GM19395 (cell line): ENCODE measurements around the gene BBS4.

Experiments
- ATAC-seq: cut with Tn5 transposase; IDR thresholded peaks from one replicate; pipeline ENCODE4 v1.9.1; 2021; ENCODE audit warnings: mild to moderate bottlenecking, moderate library complexity; ENCODE audit not compliant: unreplicated experiment

The BBS4 gene

DNA sequence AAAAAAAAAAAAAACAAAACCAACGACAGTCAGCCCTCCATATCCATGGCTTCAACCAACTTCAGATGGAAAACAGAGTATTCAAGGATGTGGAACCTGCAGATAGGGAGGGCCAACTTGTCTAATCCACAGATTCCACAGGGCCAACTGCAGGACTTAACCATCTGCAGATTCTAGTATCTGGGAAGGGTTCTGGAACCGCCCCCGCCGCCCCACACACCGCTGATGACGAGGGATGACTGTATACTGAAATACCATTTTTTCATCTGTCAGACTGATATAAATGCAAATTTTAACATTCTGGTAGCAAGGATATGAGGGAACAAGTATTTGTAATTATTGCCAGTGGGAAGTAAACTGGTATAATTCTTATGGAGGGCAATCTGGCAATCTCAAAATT, 68.1 kb downstream of the BBS4 start:
- ATAC-seq, result no peak

DNA sequence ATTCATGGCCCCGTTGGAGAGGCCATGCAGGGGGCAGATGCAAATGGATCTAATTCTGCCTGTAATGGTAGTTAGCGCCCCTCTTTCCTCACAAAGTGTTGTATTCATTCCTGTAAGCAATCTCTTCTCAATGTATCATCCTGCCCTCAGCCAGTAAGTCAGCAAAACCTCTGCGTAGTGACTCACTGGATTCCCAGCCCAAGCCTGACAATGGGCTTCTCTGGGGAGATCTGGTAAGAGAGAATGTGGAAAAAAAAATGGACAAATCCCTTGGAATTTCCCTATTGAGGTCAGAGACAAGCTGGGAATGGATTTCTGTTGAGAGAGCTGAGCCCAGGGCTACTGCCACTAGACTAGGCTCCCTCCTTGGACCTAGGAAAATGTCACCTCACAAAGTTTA, 72.2 kb downstream of the BBS4 start:
- no peak for ATAC-seq

DNA sequence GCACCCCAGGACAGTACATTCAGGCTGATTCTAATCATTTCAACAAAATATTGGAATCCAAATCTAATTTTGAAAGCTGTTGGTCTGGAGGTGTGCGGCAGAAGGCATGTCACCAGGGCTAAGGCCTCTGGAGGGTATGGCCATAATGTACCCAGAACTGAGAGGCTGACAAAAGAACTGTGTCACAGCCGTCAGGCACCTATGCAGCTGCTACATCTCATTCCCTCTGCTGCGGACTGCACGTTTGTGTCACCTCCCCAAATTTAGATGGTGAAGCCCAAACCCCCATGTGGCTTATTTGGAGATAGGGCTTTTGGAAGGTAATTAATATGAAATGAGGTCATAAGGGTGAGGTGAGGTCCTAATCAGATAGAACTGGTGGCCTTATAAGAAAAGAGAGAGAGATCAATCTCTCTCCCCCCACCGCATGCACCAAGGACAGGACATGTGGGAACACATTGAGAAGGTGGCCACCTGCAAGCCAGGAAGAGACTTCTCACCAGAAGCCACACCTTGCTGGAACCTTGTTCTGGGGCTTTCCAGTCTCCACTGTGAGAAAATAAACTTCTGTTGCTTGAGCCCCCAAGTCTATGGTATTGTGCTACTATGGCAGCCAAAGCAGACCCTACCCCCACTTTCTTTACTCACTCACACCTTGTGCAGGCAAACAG, 74.7 kb downstream of the BBS4 start:
- no peak for ATAC-seq

DNA sequence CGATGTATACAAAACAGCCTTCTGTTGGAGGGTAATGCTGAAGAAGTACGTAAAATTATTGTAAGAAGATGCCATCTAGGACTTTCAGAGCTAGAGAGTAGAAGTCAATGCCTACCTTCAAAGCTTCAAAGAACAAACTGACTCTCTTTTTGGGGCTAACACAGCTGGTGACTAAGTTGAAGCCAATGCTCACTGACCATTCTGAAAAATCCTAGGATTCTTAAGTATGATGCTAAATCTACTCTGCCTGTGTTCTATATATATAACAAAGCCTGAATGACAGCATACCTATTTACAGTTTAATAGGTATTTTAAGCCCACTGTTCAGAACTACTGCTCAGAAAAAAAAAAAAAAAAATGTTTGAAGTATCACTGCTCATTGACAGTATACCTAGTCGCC, 78.6 kb downstream of the BBS4 start:
- ATAC-seq, result no peak

DNA sequence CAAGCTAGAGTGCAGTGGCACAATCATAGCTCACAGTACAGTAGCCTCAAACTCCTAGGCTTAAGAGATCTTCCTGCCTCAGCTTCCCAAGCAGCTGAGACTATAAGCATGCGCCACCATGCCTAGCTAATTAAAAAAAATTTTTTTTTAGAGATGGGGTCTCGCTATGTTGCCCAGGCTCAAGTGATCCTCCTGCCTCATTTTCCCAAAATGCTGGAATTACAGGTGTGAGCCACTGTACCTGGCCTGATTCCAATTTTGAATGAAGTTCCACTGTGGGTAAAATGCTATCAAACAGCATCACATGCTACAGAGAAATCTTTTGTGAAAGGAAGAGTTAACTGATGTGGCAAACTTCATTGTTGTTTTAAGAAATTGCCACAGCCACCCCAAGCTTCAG, 80.0 kb downstream of the BBS4 start:
- ATAC-seq, result no peak

DNA sequence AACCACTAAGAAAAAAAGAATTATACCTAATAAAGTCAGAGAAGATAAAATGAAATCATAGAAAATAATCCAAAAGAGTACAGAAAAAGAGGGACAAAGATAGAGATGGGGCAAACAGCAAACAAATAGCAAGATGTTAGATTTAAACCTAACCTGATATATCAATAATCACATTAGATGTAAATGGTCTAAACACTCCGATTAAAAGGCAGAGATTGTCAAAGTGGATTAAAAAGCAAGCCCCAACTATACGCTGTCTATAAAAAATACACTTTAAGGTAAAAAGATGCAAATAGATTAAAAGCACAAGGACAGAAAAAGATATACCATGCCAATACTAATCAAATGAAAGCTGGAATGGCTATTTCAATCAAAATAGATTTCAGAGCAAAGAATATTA, 80.8 kb downstream of the BBS4 start:
- ATAC-seq, result no peak

DNA sequence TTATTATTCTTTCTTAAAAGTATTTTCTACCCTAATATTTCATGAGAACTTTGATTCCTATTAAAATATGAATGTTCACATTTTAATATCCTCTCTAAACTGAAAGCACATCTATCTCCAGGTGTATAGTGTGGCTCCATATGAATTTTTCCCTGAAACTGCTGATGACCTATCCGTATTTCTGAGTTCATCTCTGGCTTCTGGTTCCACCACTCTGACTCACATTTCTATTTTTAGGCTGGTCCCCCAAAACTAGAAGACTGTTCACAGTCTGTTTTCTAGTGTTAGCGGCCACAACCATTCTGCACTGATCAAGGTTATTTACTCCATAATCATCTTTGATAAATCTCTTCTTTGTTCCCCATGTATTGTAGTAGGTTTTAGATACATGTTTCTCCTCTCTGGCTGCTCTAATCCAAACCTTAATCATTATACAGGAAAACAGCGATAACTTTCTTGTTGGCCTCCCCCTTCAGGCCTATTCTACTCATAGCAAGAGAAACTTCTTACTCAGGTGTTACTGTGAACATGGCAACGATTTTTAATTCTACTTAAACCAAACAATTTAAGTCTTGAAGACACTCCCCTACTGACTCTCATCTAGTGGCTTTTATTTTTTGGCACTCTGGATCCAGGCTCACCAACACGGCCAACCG, 84.8 kb downstream of the BBS4 start:
- no peak for ATAC-seq

DNA sequence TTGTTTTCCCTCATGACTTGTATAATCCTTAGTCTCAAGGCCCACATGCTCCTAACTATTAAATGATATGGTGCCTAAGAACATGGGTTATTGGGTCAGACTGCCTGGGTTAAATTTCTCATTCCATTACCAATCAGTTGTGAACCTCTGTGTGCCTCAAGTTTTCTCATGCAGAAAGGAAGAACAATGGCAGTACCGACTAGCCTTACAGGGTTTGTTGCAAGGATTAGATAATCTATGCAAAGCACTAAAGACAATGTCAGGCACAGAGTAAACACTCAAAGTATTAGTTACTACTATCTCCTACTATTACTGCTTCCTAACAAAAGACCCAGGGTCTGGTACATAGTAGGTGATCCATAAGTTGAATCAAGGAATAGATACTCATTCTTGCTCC, 85.3 kb downstream of the BBS4 start:
- no peak for ATAC-seq

DNA sequence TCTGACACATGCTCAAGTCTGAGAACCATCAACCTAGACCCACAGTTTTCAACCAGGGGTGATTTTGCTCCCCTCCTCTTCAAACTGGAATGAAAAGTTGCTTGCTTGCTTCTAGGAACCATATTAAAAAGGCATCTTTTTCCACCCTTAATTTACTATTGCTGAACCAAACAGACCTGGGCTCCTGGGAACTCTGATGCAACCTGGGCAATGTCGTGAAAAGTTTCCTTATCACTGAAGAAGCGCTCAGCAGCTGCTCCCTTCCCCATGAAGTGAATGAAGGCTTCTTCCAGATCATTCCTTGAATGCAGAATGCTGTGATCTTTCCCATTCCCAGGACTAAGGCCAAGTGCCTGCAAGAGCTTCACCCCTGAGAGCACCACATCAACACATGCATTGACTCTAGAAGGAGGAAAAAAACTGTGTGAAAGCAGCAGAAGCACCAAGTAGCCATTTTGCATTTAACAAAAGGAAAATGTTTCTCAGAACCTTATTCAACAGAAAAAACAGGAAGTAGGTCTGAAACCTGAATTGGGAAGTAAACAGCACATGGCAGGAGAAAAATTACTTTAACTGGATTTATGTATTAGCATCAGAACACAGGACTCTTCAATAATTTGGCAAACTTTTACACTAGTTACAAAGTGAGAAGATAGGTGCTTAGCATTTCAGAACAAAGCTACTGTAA, 88.8 kb downstream of the BBS4 start:
- ATAC-seq, result no peak

DNA sequence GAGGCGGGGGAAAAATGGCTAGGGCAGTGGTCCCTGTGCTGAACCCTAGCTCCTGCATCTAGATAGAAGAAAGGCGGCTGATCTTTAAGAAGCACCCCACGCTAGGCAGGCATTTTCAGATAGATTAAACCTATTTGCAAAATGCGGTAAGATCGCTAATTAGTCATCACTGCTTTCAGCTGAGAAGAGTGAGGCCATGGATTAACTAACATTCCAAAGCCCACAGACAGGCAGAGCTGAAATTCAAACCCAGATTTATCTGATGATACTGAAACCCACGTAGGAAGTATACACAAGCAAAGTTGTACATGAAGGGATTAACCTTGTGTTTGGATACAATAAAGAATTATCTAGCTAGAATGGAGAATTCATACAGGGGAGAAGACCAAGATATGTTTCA, 92.8 kb downstream of the BBS4 start:
- no peak for ATAC-seq

DNA sequence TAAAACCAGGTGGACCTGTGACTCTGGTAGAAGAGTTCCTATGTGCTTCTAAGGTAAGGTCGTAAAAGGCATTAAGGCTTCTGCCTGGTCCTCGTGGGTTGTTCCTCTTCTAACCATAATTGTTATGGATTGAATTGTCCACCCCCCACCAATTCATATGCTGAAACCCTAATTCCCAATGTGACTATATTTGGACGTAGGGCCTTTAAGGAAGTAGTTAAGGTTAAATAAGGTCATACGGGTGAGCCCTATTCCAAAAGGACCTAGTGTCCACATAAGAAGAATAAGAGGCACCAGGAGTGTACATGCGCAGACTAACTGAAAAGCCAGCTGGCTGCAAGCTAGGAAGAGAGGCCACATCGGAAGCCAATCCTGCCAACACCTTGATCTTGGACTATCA, 95.6 kb downstream of the BBS4 start:
- no peak for ATAC-seq

DNA sequence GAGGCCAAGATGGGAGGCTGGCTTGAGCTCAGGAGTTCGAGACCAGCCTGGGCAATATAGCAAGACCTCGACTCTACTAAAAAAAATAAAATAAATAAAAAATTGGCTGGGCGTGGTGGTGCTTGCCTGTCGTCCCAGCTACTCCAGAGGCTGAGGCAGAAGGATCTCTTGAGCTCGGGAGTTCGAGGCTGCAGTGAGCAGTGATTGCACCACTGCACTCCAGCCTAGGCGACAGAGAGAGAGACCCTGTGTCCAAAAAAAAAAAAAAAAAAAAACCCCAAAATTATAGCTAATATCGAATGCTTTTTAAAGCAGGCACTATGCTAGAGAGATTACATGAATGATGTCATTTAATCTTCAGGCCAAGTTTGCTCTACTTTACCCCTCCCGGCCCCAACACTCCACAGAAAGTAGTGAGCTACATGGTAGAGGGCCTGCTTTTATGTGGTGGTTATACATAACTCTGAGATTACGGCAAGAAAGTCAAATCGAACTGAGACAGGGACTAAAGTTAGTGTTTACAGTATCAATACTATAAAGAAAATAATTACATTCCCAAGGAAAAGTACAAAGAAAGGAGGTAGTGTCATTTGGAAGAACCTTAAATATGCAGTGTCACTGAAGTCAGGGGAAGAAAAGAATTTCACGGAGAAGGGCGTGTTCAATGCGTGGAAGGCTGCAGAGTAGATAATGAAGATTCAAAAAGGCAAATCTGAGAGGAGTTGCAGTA, 96.4 kb downstream of the BBS4 start:
- no peak for ATAC-seq

DNA sequence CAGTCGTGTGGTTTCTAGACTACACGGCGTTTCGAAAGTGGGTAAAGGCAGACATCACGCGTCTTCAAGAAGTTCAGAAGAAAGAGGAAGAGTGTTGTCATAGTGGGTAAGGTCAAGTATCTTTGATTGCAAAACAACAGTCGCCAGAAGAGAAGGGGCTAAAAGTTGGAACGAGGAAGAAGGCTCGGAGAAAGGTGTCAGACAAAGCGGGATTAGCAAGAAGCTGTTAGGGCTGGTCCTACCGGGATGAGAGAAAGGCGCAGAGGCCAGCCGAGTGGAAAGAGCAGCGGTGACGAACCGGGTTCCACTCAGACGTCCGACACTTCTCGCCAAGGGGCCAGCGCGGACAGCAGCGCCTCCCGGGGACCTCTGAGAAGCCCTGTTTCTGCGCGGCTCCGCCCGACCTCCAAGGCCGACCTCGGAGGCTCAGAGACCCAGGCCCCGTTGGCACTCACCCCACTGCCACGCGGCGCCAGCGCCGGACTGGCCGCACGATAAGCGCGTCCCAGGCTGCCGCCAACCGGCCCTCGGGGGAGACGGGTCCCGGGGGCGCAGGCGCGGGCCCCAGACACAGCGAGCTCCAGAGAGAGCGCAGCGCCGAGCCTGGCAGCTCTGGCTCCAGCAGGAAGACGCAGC, 97.1 kb downstream of the BBS4 start:
- peak; percentile 47 for ATAC-seq

DNA sequence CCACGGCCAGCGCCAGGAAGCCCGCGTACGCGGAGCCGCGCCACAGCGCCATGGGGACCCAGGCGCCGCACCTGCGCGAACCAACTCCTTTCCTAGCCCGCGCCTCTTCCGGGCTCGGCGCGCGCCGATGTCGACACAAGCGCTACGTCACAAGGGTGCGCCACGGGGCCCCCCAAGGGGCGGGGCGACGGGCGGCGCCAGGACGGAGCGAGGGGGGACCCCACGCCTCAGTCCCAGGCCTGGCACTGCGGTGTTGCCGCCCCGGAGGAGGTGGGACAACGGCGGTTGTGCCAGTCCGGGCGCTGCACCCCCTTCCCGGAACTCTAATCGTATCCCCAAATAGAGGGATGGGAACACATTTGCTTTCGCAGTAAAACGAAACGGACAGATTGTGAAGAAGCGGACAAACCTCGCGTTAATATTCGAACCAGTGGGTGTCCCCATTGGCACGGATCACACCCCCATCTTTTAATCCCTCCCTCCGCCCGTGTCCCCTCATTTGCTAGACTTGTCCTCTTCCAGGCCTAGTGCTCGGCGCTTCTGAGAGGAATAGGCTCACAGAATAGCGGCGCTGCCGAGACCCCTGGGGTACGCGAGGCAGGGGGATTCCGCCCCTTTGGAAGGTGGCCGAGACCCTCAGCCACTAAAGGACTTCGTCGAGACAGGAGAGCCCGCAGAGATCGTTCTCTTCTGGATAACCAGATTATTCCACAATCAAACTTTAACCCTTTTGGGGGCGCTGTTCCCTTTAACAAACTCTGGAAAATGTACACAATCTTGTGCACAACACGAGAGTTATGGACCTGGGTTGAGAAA, 97.8 kb downstream of the BBS4 start, which contains the start of gene ADPGK:
ADPGK (minus strand) TSS at position 119 of the 816 bp plus-strand sequence; CDS start at position 52, 67 bp downstream.
- peak; percentile 72 for ATAC-seq

DNA sequence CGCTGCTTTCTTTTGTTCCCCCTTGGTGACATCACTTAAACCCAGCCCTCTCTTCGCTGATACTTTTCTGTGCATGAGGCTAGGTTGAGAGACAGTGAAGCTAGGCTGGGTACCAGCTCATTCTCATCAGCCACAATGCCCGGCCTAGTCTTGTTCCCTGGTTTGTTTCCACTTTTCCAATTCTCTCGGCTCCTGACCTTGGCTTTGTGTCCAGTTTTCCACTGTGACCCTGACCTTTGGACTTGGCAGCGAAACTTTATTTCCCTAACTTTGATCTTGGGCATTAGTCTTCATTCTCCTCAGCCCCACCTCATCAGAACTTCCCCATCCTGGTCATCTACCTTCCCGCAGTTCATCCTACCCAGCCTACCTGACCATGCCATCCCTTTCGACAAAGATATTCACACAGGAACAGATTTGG, 98.5 kb downstream of the BBS4 start:
- no peak for ATAC-seq

DNA sequence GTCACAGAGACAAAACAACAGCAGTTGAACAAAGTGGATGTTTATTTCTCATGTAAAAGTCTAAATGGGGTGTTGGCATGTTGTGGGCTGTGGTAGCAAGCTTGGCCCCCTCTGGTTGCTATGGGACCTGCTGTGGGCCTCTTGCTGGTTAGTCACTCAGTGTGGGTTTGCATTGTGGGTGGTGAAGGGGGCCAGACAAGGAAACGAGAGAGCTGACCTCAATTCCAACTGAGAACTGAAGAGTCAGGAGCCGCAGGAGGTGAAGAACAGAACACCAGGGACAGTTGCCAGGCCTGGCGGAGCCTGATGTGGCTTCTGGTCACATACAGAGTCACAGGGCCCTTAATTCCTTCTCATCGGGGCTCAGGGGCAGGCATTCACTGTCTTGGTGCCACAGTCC, 99.4 kb downstream of the BBS4 start:
- ATAC-seq, result no peak

DNA sequence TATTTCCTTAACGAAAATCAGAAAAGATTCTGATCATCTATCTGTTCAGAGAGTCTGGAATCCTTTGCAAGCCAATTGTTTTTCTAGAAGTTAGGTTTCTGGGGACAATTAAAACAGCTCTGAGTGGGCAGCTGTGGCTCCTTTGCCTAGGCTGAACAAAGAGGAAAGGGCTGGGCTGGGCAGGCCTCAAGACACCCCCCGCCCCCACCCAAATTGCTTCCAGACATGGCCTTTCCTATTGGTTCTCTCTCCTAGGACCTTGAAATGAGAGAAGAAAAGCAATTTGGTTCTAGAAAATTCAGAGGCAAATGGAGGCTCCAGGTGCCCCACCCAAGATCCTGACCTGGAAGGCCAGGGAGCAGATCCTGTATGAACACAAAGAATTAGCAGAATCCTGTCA, 99.8 kb downstream of the BBS4 start:
- ATAC-seq, result no peak

DNA sequence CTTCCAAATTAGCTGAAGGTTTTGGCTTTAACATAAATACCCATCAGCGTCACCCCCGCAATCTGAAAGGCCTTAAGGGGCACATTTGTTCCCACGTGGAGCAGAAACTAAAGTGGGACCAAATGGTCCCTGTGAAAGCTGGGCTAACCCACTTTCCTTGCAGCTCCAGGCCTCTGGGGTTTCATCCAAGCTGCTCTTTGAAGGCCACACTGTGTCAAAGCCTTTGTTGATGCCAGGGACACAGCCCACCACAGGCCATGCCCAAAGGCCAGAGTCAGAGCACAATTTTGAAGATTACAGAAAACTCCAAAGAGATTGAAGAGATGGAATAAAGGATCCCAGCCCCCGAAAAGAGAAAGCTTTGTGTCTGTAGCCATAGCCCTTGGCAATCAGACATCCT, 100.2 kb downstream of the BBS4 start:
- ATAC-seq, result no peak

DNA sequence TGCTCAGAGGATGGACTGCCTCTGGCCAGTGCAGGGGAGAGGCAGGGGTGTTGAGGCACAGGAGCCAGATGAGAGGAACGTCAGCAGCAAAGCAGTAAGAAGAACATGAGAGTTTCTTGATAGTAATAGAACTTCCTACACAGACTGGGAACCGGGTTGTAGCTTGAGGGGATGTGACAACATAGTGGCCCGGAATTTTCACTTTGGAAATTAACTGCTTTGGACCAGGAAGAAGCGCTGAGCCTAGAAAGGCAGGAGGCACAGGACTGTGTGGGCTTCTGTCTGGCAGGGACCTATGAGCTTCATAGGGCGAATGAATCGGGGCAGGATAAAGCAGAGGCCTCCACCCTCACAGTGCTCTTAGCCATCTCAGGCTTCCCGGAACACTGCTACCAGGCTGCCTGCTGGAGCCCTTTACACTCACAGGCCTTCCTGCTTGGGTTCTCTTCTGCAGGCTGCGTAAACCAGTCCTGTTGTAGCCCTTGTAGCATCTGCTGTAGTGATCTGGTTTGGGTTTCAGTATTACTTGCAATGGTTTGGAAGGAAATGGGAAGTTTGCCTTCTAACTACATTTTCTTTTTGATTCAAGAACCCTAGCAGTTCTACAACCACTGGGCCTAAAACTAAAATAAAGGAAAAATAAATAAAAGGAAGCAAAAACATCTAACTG, 100.8 kb downstream of the BBS4 start:
- ATAC-seq, result no peak

DNA sequence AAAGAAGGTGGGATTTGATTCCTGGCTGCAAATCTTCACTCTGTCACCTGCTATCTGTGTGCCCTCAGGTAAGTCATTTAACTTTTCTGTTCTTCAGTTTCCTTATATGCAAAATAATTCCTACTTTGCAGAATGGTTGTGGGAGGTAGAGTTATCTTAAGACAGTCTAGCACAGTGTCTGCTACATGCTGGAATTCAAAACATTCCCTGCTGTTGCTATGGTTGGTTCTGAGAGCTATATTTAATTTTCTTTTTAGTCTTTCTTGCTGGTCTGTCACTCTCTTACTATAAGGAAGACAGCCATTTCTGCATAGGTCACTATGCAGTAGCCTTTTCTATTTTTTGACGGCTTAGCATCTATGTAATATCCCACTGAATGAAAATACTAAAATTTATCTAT, 101.5 kb downstream of the BBS4 start:
- ATAC-seq, result no peak
